CD14-positive monocyte (primary cell): ENCODE measurements around the gene AGAP1. TPM values are rescaled to one million over a fixed set of nuclear protein-coding genes. Genes with fewer than 3 reads are reported as not detected.

Experiments used
- DNase-seq, 3 donors: peaks; one replicate each; pipeline ENCODE4 v3.0.0-alpha.2; 2011 to 2022
- H2AFZ ChIP-seq: 2 replicates; pipeline ENCODE4 v1.6.0; 2012; ENCODE audit warnings: mild to moderate bottlenecking, low read depth, low read length, inconsistent platforms; ENCODE audit not compliant: insufficient read depth, poor library complexity, severe bottlenecking
- H3K27ac ChIP-seq, 2 donors: 1 replicate in 1 of 2; 2 replicates in 1 of 2; pipeline ENCODE4 v1.5.1; 2012 to 2013; ENCODE audit warnings: low read length in 2 of 2, control low read depth in 1 of 2, inconsistent platforms in 1 of 2, low read depth in 1 of 2, mild to moderate bottlenecking in 1 of 2
- H3K27me3 ChIP-seq, 2 donors: one replicate each; pipeline versions ENCODE4 v1.6.0 to v1.6.1; 2011 to 2013; ENCODE audit warnings: low read length in 2 of 2; ENCODE audit not compliant: control insufficient read depth in 2 of 2, insufficient read depth in 2 of 2
- H3K36me3 ChIP-seq, 2 donors: replicated peaks in 1 of 2; 1 replicate in 1 of 2; 2 replicates in 1 of 2; pipeline versions ENCODE4 v1.5.1 to v1.6.1; 2012 to 2013; ENCODE audit warnings: low read length in 2 of 2, control low read depth in 1 of 2, inconsistent platforms in 1 of 2, mild to moderate bottlenecking in 1 of 2; ENCODE audit not compliant: insufficient read depth in 2 of 2, control insufficient read depth in 1 of 2
- H3K4me1 ChIP-seq, 2 donors: 1 replicate in 1 of 2; 2 replicates in 1 of 2; pipeline versions ENCODE4 v1.5.1 to v1.6.1; 2012 to 2013; ENCODE audit warnings: low read length in 2 of 2, control low read depth in 1 of 2, inconsistent platforms in 1 of 2, mild to moderate bottlenecking in 1 of 2, moderate library complexity in 1 of 2; ENCODE audit not compliant: insufficient read depth in 2 of 2, control insufficient read depth in 1 of 2
- H3K4me2 ChIP-seq: replicated peaks from 2 replicates; pipeline ENCODE3; 2012; ENCODE audit warnings: low read length, moderate library complexity, mild to moderate bottlenecking; ENCODE audit not compliant: poor library complexity, severe bottlenecking; ENCODE audit errors: extremely low read depth
- H3K4me3 ChIP-seq, 3 experiments: fragments of 200-600 bp in 1 of 3; sonication (generic) in 1 of 3; replicated peaks in 1 of 3; 1 replicate in 2 of 3; 2 replicates in 1 of 3; pipeline ENCODE4 v1.5.1; 2011 to 2013; ENCODE audit warnings: low read length in 3 of 3, mild to moderate bottlenecking in 3 of 3, control low read depth in 2 of 3, low read depth in 2 of 3, inconsistent platforms in 1 of 3, moderate library complexity in 1 of 3
- H3K79me2 ChIP-seq: 2 replicates; pipeline ENCODE4 v1.6.0; 2012; ENCODE audit warnings: mild to moderate bottlenecking, control low read depth, inconsistent platforms, low read length, moderate library complexity; ENCODE audit not compliant: insufficient read depth
- H3K9ac ChIP-seq: 2 replicates; pipeline ENCODE4 v1.6.0; 2017; ENCODE audit warnings: low read length, mild to moderate bottlenecking; ENCODE audit not compliant: insufficient read depth, poor library complexity, severe bottlenecking
- H3K9me3 ChIP-seq, 2 donors: replicated peaks in 1 of 2; 1 replicate in 1 of 2; 2 replicates in 1 of 2; pipeline versions ENCODE4 v1.5.1 to v1.6.1; 2012 to 2013; ENCODE audit warnings: low read length in 2 of 2, control low read depth in 1 of 2; ENCODE audit not compliant: control insufficient read depth in 1 of 2, insufficient read depth in 1 of 2
- H4K20me1 ChIP-seq: 2 replicates; pipeline ENCODE4 v1.6.0; 2012; ENCODE audit warnings: mild to moderate bottlenecking, low read length, control low read depth, moderate library complexity; ENCODE audit not compliant: insufficient read depth
- H3K27ac Mint-ChIP-seq, 7 donors: one replicate each; pipeline ENCODE4 v1.8.0; 2020; ENCODE audit warnings: mild to moderate bottlenecking in 7 of 7, mixed read lengths in 7 of 7, moderate library complexity in 6 of 7, inconsistent platforms in 2 of 7
- H3K27me3 Mint-ChIP-seq, 3 donors: one replicate each; pipeline ENCODE4 v1.8.0; 2021 to 2022; ENCODE audit warnings: low read depth in 3 of 3, mild to moderate bottlenecking in 3 of 3, mixed read lengths in 3 of 3, moderate library complexity in 3 of 3, inconsistent platforms in 1 of 3
- H3K36me3 Mint-ChIP-seq, 2 donors: one replicate each; pipeline ENCODE4 v1.8.0; 2020; ENCODE audit warnings: mixed read lengths in 2 of 2, inconsistent platforms in 1 of 2, mild to moderate bottlenecking in 1 of 2
- H3K4me1 Mint-ChIP-seq: one replicate; pipeline ENCODE4 v1.8.0; 2020; ENCODE audit warnings: mild to moderate bottlenecking, mixed read lengths
- H3K4me3 Mint-ChIP-seq, 2 donors: one replicate each; pipeline ENCODE4 v1.8.0; 2020; ENCODE audit warnings: mild to moderate bottlenecking in 2 of 2, mixed read lengths in 2 of 2, moderate library complexity in 1 of 2
- H3K9me3 Mint-ChIP-seq, 7 donors: one replicate each; pipeline ENCODE4 v1.8.0; 2020 to 2022; ENCODE audit warnings: mixed read lengths in 7 of 7, mild to moderate bottlenecking in 6 of 7, moderate library complexity in 6 of 7, inconsistent platforms in 2 of 7
- CTCF ChIP-seq: fragments of 200-600 bp; IDR thresholded peaks from one replicate; pipeline ENCODE4 v1.8.0; 2022; ENCODE audit warnings: antibody characterized with exemption, mild to moderate bottlenecking
- WGBS: methylation state at CpG from one replicate; pipeline ENCODE4 v1.1.5; 2013; ENCODE audit warnings: missing lambda C conversion rate; ENCODE audit not compliant: insufficient coverage; 5-methylcytosine and 5-hydroxymethylcytosine counted together
- intact Hi-C, 2 donors: fragments of 100-400 bp; cut with micrococcal nuclease; formaldehyde crosslinking; loops; one replicate each; pipeline versions ENCODE4 v1.15.0 to v1.15.1; 2023
- polyA plus RNA-seq, 3 donors: library from polyadenylated mRNA; depleted of rRNA in 1 of 3; unstranded in 2 of 3; stranded (reverse) in 1 of 3; fragments of 300-500 nt in 2 of 3; fragments of >200 nt in 1 of 3; fragmentation: Illumina TruSeq in 2 of 3; gene quantifications; 1 replicate in 2 of 3; 2 replicates in 1 of 3; pipeline ENCODE4 v1.2.3, GENCODE V29; 2012 to 2021

The AGAP1 gene
- polyA plus RNA-seq, 3 donors = 0.12 TPM; not detected in 2

- Histone ChIP-seq H3K4me1 (no peaks in the 10 kb centered on the region), H3K4me2 (no peak overlapping the region), H3K27me3 (no peaks in the 10 kb centered on the region), H3K9ac (no peak overlapping the region), H3K27ac (no peak overlapping the region), H3K9me3 (no peaks in the 10 kb centered on the region), H3K4me3 (no peak overlapping the region), H3K36me3 (no peaks in the 10 kb centered on the region), H3K79me2 (no peaks in the 10 kb centered on the region), H2AFZ (no peak overlapping the region), H4K20me1 (no peaks in the 10 kb centered on the region)
- peaks cover 4 to 9% (median 8%) of the 10 kb centered on the region in 3 donors for H3K27me3 Mint-ChIP-seq
- TF ChIP-seq CTCF = no peak
- WGBS = 63% methylated on average over 7 of the region's 9 CpGs
- H3K4me1 Mint-ChIP-seq = no peaks in the 10 kb centered on the region
- no peak overlapping the region for H3K4me3 Mint-ChIP-seq
- H3K36me3 Mint-ChIP-seq = no peaks in the 10 kb centered on the region
- H3K9me3 Mint-ChIP-seq = no peaks in the 10 kb centered on the region
- H3K27ac Mint-ChIP-seq = no peak overlapping the region
- intact Hi-C loops = no loop called here
- no peak for DNase-seq
These were observed 94.9 kb downstream of the AGAP1 start for GRCh38 chr2:235588750-235589149.

- H3K4me2 ChIP-seq = no peak overlapping the region
- no peak for DNase-seq
- Mint-ChIP-seq H3K4me3 (no peak overlapping the region), H3K9me3 (no peaks in the 10 kb centered on the region), H3K27me3 (peaks cover 4 to 7% (median 6%) of the 10 kb centered on the region in 3 donors), H3K4me1 (no peaks in the 10 kb centered on the region), H3K27ac (no peak overlapping the region), H3K36me3 (no peaks in the 10 kb centered on the region)
- TF ChIP-seq CTCF = no peak
- no peak overlapping the region for H3K27ac ChIP-seq
- WGBS = 96% methylated on average over 9 of the region's 14 CpGs
- H3K79me2 ChIP-seq = no peaks in the 10 kb centered on the region
- no peaks in the 10 kb centered on the region for H4K20me1 ChIP-seq
- no peaks in the 10 kb centered on the region for H3K27me3 ChIP-seq
- no peaks in the 10 kb centered on the region for H3K9me3 ChIP-seq
- no peaks in the 10 kb centered on the region for H3K36me3 ChIP-seq
- intact Hi-C loops = no loop called here
- no peak overlapping the region for H3K4me3 ChIP-seq
- no peak overlapping the region for H2AFZ ChIP-seq
- H3K4me1 ChIP-seq = no peaks in the 10 kb centered on the region
- H3K9ac ChIP-seq = no peak overlapping the region
These were observed 97.4 kb downstream of the AGAP1 start for GRCh38 chr2:235591231-235591730.
